ENCODE measurements around the gene RIPK4. TPM values are rescaled to one million over a fixed set of nuclear protein-coding genes. Genes with fewer than 3 reads are reported as not detected.

RIPK4 gene
- polyA plus RNA-seq, 3 donors, result 0.05 to 0.09 TPM; not detected in 1

DNA sequence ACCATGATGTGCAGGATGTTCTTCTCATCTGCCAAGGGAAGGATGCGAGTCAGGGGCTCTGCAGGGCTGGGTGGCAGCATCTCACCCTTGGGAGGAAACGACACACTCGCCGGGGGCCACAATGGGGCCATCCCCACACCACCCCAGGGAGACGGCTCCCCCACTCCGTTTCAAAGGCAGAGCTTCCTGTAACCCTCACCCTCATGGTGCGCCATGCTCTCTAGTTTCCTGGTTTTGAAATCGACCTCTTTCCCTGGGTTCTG is 20.2 kb downstream of the RIPK4 start:
- Histone ChIP-seq H3K9me3 (replicated peaks in 1 of 2; ENCODE audit: control insufficient read depth in 1 of 2, insufficient read depth in 1 of 2, low read length in 2 of 2) (no peaks in the 10 kb centered on the region), H3K4me2 (replicated peaks; ENCODE audit: extremely low read depth, low read length, poor library complexity, severe bottlenecking) (no peak overlapping the region), H3K9ac (ENCODE audit: insufficient read depth, low read length, poor library complexity, severe bottlenecking) (no peak overlapping the region), H4K20me1 (ENCODE audit: insufficient read depth, low read length) (no peaks in the 10 kb centered on the region), H3K36me3 (replicated peaks in 1 of 2; ENCODE audit: control insufficient read depth in 1 of 2, insufficient read depth in 2 of 2, low read length in 2 of 2) (no peaks in the 10 kb centered on the region), H3K27me3 (ENCODE audit: control insufficient read depth in 2 of 2, insufficient read depth in 2 of 2, low read length in 2 of 2) (no peaks in the 10 kb centered on the region), H2AFZ (ENCODE audit: insufficient read depth, low read depth, low read length, poor library complexity, severe bottlenecking) (no peak overlapping the region), H3K79me2 (ENCODE audit: insufficient read depth, low read length) (no peaks in the 10 kb centered on the region), H3K4me1 (ENCODE audit: control insufficient read depth in 1 of 2, insufficient read depth in 2 of 2, low read length in 2 of 2) (peaks cover under 1 to 4% of the 10 kb centered on the region in 2 donors), H3K4me3 (replicated peaks in 1 of 3; ENCODE audit: low read depth in 2 of 3, low read length in 3 of 3) (no peak overlapping the region), H3K27ac (ENCODE audit: low read depth in 1 of 2, low read length in 2 of 2) (no peak overlapping the region)
- no peak overlapping the region for H3K27ac Mint-ChIP-seq
- H3K36me3 Mint-ChIP-seq, result no peaks in the 10 kb centered on the region
- 45% methylated on average over 5 of the region's 8 CpGs for WGBS (ENCODE audit: insufficient coverage)
- H3K27me3 Mint-ChIP-seq (ENCODE audit: low read depth in 3 of 3), result peaks cover 17 to 26% (median 25%) of the 10 kb centered on the region in 3 donors
- intact Hi-C loops (cut with micrococcal nuclease), result no loop called here
- H3K4me3 Mint-ChIP-seq, result no peak overlapping the region
- TF ChIP-seq CTCF (IDR thresholded peaks at IDR 0.05), result no peak
- peaks cover 0 to 1% (median 0%) of the 10 kb centered on the region in 7 donors for H3K9me3 Mint-ChIP-seq
- no peak for DNase-seq
- H3K4me1 Mint-ChIP-seq, result peaks cover 5% of the 10 kb centered on the region

DNA sequence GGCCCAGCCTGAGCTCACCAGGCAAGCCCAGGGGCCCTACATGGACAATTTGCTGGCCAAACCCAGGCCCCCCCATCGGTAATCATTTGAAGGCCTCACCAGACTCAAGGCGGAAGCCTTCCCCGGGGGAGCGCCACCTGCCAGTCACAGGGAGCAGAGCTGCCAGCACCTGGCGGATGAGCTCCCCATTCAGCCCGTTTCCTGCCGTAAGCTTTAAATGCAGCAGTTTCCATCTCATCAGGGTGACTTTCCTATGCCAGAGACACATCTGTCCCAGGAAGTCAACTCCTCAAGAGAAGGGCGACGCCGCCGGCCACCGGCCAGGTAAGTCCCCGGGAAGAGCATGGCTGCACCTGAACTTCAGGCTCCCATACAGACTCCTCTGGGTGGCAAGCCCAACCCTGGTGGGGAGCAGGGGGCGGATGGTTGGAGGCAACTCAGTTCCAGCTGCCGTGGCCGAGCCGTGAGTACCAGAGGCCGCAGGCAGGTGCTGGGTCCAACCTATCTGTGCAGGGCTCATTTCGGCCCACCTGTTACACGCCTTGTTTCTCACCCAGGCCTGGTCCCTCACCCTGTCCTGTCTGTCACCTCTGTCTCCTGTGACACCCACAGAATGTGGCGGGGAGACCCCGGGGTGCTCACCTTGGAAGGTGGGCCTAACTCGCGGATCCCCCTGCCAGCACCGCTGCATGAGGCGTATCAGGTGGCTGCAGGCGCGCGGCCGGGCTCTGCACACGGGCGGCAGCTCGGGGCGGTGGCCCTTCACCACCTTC is 20.7 kb downstream of the RIPK4 start:
- peaks cover 0 to 1% (median 0%) of the 10 kb centered on the region in 7 donors for H3K9me3 Mint-ChIP-seq
- Histone ChIP-seq H3K4me2 (replicated peaks; ENCODE audit: extremely low read depth, low read length, poor library complexity, severe bottlenecking) (no peak overlapping the region), H3K36me3 (replicated peaks in 1 of 2; ENCODE audit: control insufficient read depth in 1 of 2, insufficient read depth in 2 of 2, low read length in 2 of 2) (no peaks in the 10 kb centered on the region), H2AFZ (ENCODE audit: insufficient read depth, low read depth, low read length, poor library complexity, severe bottlenecking) (no peak overlapping the region), H4K20me1 (ENCODE audit: insufficient read depth, low read length) (no peaks in the 10 kb centered on the region), H3K4me3 (replicated peaks in 1 of 3; ENCODE audit: low read depth in 2 of 3, low read length in 3 of 3) (no peak overlapping the region), H3K27me3 (ENCODE audit: control insufficient read depth in 2 of 2, insufficient read depth in 2 of 2, low read length in 2 of 2) (no peaks in the 10 kb centered on the region), H3K27ac (ENCODE audit: low read depth in 1 of 2, low read length in 2 of 2) (no peak overlapping the region), H3K79me2 (ENCODE audit: insufficient read depth, low read length) (no peaks in the 10 kb centered on the region), H3K9ac (ENCODE audit: insufficient read depth, low read length, poor library complexity, severe bottlenecking) (no peak overlapping the region), H3K9me3 (replicated peaks in 1 of 2; ENCODE audit: control insufficient read depth in 1 of 2, insufficient read depth in 1 of 2, low read length in 2 of 2) (no peaks in the 10 kb centered on the region), H3K4me1 (ENCODE audit: control insufficient read depth in 1 of 2, insufficient read depth in 2 of 2, low read length in 2 of 2) (no peaks in the 10 kb centered on the region)
- no peak for TF ChIP-seq CTCF (IDR thresholded peaks at IDR 0.05)
- H3K27ac Mint-ChIP-seq, result no peak overlapping the region
- H3K36me3 Mint-ChIP-seq, result no peaks in the 10 kb centered on the region
- intact Hi-C loops (cut with micrococcal nuclease), result no loop called here
- DNase-seq, result no peak
- H3K27me3 Mint-ChIP-seq (ENCODE audit: low read depth in 3 of 3), result peaks cover 15 to 27% (median 23%) of the 10 kb centered on the region in 3 donors
- H3K4me3 Mint-ChIP-seq, result no peak overlapping the region
- H3K4me1 Mint-ChIP-seq, result no peaks in the 10 kb centered on the region
- WGBS (ENCODE audit: insufficient coverage), result 93% methylated on average over 30 of the region's 34 CpGs
